Measurements from ENCODE around the gene LIME1.
A peak's percentile ranks its signal among the peaks of the same experiment; 100 is the strongest.

Gene LIME1

GRCh38 chr20:63739130-63740069, 2.9 kb downstream of the LIME1 start, which contains the start of gene SLC2A4RG:
SLC2A4RG (plus strand) TSS chr20:63739776; CDS start chr20:63739913, 137 bp downstream.
- peak; percentile 77 for DNase-seq (ENCODE audit: low spot score)

GRCh38 chr20:63740070-63740626, 3.7 kb downstream of the LIME1 start:
- no peak for DNase-seq (ENCODE audit: low spot score)

GRCh38 chr20:63740627-63741353, 4.3 kb downstream of the LIME1 start:
- peak; percentile 64 for DNase-seq (ENCODE audit: low spot score)

GRCh38 chr20:63741354-63741675, 4.9 kb downstream of the LIME1 start:
- DNase-seq (ENCODE audit: low spot score) = no peak

- no peak for DNase-seq (ENCODE audit: low spot score)
Observed at GRCh38 chr20:63741676-63742380, 5.4 kb downstream of the LIME1 start.

- no peak for DNase-seq (ENCODE audit: low spot score)
Observed at GRCh38 chr20:63742381-63743024, 6.0 kb downstream of the LIME1 start.

GRCh38 chr20:63743210-63743970, 6.9 kb downstream of the LIME1 start:
- no peak for DNase-seq (ENCODE audit: low spot score)

- DNase-seq (ENCODE audit: low spot score) = no peak
Observed at GRCh38 chr20:63744158-63744557, 7.7 kb downstream of the LIME1 start.

- DNase-seq (ENCODE audit: low spot score) = no peak
Observed at GRCh38 chr20:63744574-63745423, 8.3 kb downstream of the LIME1 start.

- no peak for DNase-seq (ENCODE audit: low spot score)
Observed at GRCh38 chr20:63745424-63745805, 9.0 kb downstream of the LIME1 start.

GRCh38 chr20:63745961-63746731, 9.7 kb downstream of the LIME1 start:
- DNase-seq (ENCODE audit: low spot score) = no peak

- DNase-seq (ENCODE audit: low spot score) = no peak
Observed at GRCh38 chr20:63746751-63747315, 10.4 kb downstream of the LIME1 start.

- no peak for DNase-seq (ENCODE audit: low spot score)
Observed at GRCh38 chr20:63747622-63748069, 11.2 kb downstream of the LIME1 start.

- DNase-seq (ENCODE audit: low spot score) = no peak
Observed at GRCh38 chr20:63748070-63748933, 11.8 kb downstream of the LIME1 start.

GRCh38 chr20:63748934-63749270, 12.4 kb downstream of the LIME1 start:
- no peak for DNase-seq (ENCODE audit: low spot score)

GRCh38 chr20:63749597-63750508, 13.4 kb downstream of the LIME1 start:
- no peak for DNase-seq (ENCODE audit: low spot score)

Measured in pons (tissue), 1 donor.